Thoracic aorta (tissue), 2 donors: ENCODE data around the gene OCA2. TPM values are rescaled to one million over a fixed set of nuclear protein-coding genes. Genes with fewer than 3 reads are reported as not detected.
"Not testable (repeated sequence)": the region's sequence is repeated elsewhere in the genome, so short reads cannot be mapped to it uniquely, and the experiment has no call there.

ENCODE experiments used
- ATAC-seq: fragments of 150-250 bp; one replicate; pipeline ENCODE4 v1.8.0; 2017; ENCODE audit warnings: low read depth; ENCODE audit not compliant: insufficient number of reproducible peaks, low FRiP score
- DNase-seq: peaks from one replicate; pipeline ENCODE4 v3.0.0-alpha.2; 2020; ENCODE audit warnings: low spot score
- H3K27ac ChIP-seq, 2 donors: fragments of 200-600 bp; sonication (generic); 1 replicate in 1 of 2; 2 replicates in 1 of 2; pipeline ENCODE4 v1.5.1; 2016; ENCODE audit warnings: mild to moderate bottlenecking in 2 of 2, moderate library complexity in 2 of 2
- H3K27me3 ChIP-seq: fragments of 200-600 bp; sonication (generic); replicated peaks from 2 replicates; pipeline ENCODE4 v1.6.0; 2016; ENCODE audit warnings: mild to moderate bottlenecking; ENCODE audit not compliant: insufficient read depth
- H3K36me3 ChIP-seq: fragments of 200-600 bp; sonication (generic); one replicate; pipeline ENCODE4 v1.5.1; 2016
- H3K4me1 ChIP-seq, 2 donors: fragments of 200-600 bp; sonication (generic); 1 replicate in 1 of 2; 2 replicates in 1 of 2; pipeline versions ENCODE4 v1.5.1 to v1.6.0; 2016; ENCODE audit warnings: low read depth in 2 of 2, mild to moderate bottlenecking in 1 of 2; ENCODE audit not compliant: control insufficient read depth in 1 of 2
- H3K4me3 ChIP-seq: fragments of 200-600 bp; sonication (generic); 2 replicates; pipeline ENCODE4 v1.5.1; 2016; ENCODE audit warnings: mild to moderate bottlenecking
- H3K9me3 ChIP-seq: fragments of 200-600 bp; sonication (generic); 2 replicates; pipeline ENCODE4 v1.5.1; 2016
- CTCF ChIP-seq: fragments of 200-600 bp; sonication (generic); IDR thresholded peaks from one replicate; pipeline ENCODE4 v1.5.1; 2019; ENCODE audit warnings: antibody characterized with exemption
- total RNA-seq, 2 donors: library from RNA; depleted of rRNA; stranded (reverse); fragments of >200 nt; gene quantifications; one replicate each; pipeline versions ENCODE4 v1.1.0 to v1.2.3, GENCODE V29; 2016

Gene OCA2
- total RNA-seq, 2 donors from 2014 or later: 8.0 to 14.8 TPM

GRCh38 chr15:27768732-27769475 lies 330.2 kb downstream of the OCA2 start:
- no peaks in the 10 kb centered on the region for H3K9me3 ChIP-seq
- TF ChIP-seq CTCF: no peak
- no peak overlapping the region for H3K27ac ChIP-seq
- no peaks in the 10 kb centered on the region for H3K36me3 ChIP-seq
- peaks cover 0 to 7% of the 10 kb centered on the region in 2 donors for H3K4me1 ChIP-seq
- no peaks in the 10 kb centered on the region for H3K27me3 ChIP-seq
- H3K4me3 ChIP-seq: peak overlapping the region; percentile 26
- DNase-seq (no peak), ATAC-seq (no peak)

GRCh38 chr15:27767918-27768640 lies 331.0 kb downstream of the OCA2 start:
- Histone ChIP-seq H3K27me3 (no peaks in the 10 kb centered on the region), H3K27ac (no peak overlapping the region), H3K9me3 (no peaks in the 10 kb centered on the region), H3K36me3 (no peaks in the 10 kb centered on the region), H3K4me3 (no peak overlapping the region), H3K4me1 (peaks cover 0 to 7% of the 10 kb centered on the region in 2 donors)
- no peak for TF ChIP-seq CTCF
- ATAC-seq: no peak
- no peak for DNase-seq

GRCh38 chr15:27767430-27767829 lies 331.7 kb downstream of the OCA2 start:
- DNase-seq, H3K4me1 ChIP-seq, H3K4me3 ChIP-seq, ATAC-seq, H3K9me3 ChIP-seq, H3K27ac ChIP-seq, H3K27me3 ChIP-seq, H3K36me3 ChIP-seq: not testable (repeated sequence)

GRCh38 chr15:27764339-27764738 lies 334.8 kb downstream of the OCA2 start:
- Histone ChIP-seq H3K27me3 (no peaks in the 10 kb centered on the region), H3K4me1 (peaks cover 0 to 7% of the 10 kb centered on the region in 2 donors), H3K9me3 (no peaks in the 10 kb centered on the region), H3K27ac (no peak overlapping the region), H3K4me3 (no peak overlapping the region), H3K36me3 (no peaks in the 10 kb centered on the region)
- TF ChIP-seq CTCF: no peak
- ATAC-seq (no peak), DNase-seq (no peak)

GRCh38 chr15:27763514-27763913 lies 335.6 kb downstream of the OCA2 start:
- no peak overlapping the region for H3K27ac ChIP-seq
- DNase-seq (no peak), ATAC-seq (no peak)
- TF ChIP-seq CTCF: no peak
- H3K36me3 ChIP-seq: no peaks in the 10 kb centered on the region
- no peaks in the 10 kb centered on the region for H3K9me3 ChIP-seq
- H3K4me1 ChIP-seq: peaks cover 0 to 3% of the 10 kb centered on the region in 2 donors
- no peak overlapping the region for H3K4me3 ChIP-seq
- no peaks in the 10 kb centered on the region for H3K27me3 ChIP-seq
